Loucy (cell line): ENCODE data around the gene HHIP.

Experiments
- H2AFZ ChIP-seq: fragments of 200-600 bp; sonication (generic); 2 replicates; pipeline ENCODE4 v1.6.0; 2016; ENCODE audit warnings: antibody characterized with exemption, mild to moderate bottlenecking, low read length, moderate library complexity
- H3F3A ChIP-seq: fragments of 200-600 bp; 2 replicates; pipeline ENCODE4 v1.6.0; 2016; ENCODE audit warnings: antibody characterized with exemption, low read depth, mild to moderate bottlenecking
- H3K27me3 ChIP-seq: fragments of 200-600 bp; sonication (generic); 2 replicates; pipeline ENCODE4 v1.6.1; 2014; ENCODE audit warnings: low read length, mild to moderate bottlenecking; ENCODE audit not compliant: insufficient read depth, poor library complexity, severe bottlenecking
- H3K36me3 ChIP-seq: fragments of 200-600 bp; sonication (generic); 2 replicates; pipeline ENCODE4 v1.6.1; 2016; ENCODE audit warnings: low read length; ENCODE audit not compliant: insufficient read depth
- H3K4me1 ChIP-seq: fragments of 200-600 bp; sonication (generic); 2 replicates; pipeline ENCODE4 v1.5.1; 2014; ENCODE audit warnings: low read length, mild to moderate bottlenecking; ENCODE audit not compliant: insufficient read depth, poor library complexity, severe bottlenecking
- H3K4me2 ChIP-seq: fragments of 200-600 bp; sonication (generic); 2 replicates; pipeline ENCODE4 v1.6.0; 2014; ENCODE audit warnings: antibody characterized with exemption, low read length, low read depth, mild to moderate bottlenecking; ENCODE audit not compliant: poor library complexity, severe bottlenecking
- H3K4me3 ChIP-seq: fragments of 200-600 bp; sonication (generic); 2 replicates; pipeline ENCODE4 v1.5.1; 2014; ENCODE audit warnings: low read length, mild to moderate bottlenecking, mixed read lengths; ENCODE audit not compliant: poor library complexity, severe bottlenecking
- H3K79me2 ChIP-seq: fragments of 200-600 bp; sonication (generic); 2 replicates; pipeline ENCODE4 v1.6.1; 2014; ENCODE audit warnings: low read length; ENCODE audit not compliant: insufficient read depth
- H3K9ac ChIP-seq: fragments of 200-600 bp; sonication (generic); 2 replicates; pipeline ENCODE4 v1.6.0; 2014; ENCODE audit warnings: mild to moderate bottlenecking, low read depth, low read length, moderate library complexity; ENCODE audit not compliant: poor library complexity, severe bottlenecking
- H3K9me2 ChIP-seq: fragments of 200-600 bp; sonication (generic); replicated peaks from 2 replicates; pipeline ENCODE4 v1.6.1; 2016; ENCODE audit warnings: low read depth, low read length, mixed read lengths
- H3K9me3 ChIP-seq: fragments of 200-600 bp; sonication (generic); 2 replicates; pipeline ENCODE4 v1.6.1; 2014; ENCODE audit warnings: mild to moderate bottlenecking, antibody characterized with exemption, low read length, low read depth; ENCODE audit not compliant: insufficient read depth
- H4K20me1 ChIP-seq: fragments of 200-600 bp; sonication (generic); 2 replicates; pipeline ENCODE4 v1.6.0; 2014; ENCODE audit warnings: antibody characterized with exemption, low read length, mild to moderate bottlenecking; ENCODE audit not compliant: insufficient read depth, poor library complexity, severe bottlenecking
- CTCF ChIP-seq: fragments of 200-600 bp; sonication (generic); conservative IDR thresholded peaks from 2 replicates; pipeline ENCODE4 v1.5.1; 2014; ENCODE audit warnings: mild to moderate bottlenecking, antibody characterized with exemption, low read length
- EZH2phosphoT487 ChIP-seq: fragments of 200-600 bp; IDR thresholded peaks from 2 replicates; pipeline ENCODE4 v1.6.1; 2018; ENCODE audit warnings: antibody characterized with exemption, mild to moderate bottlenecking, moderate library complexity, borderline replicate concordance

HHIP gene

GRCh38 chr4:144705601-144706590, 59.9 kb downstream of the HHIP start:
- H3K79me2 ChIP-seq = no peaks in the 10 kb centered on the region
- no peak overlapping the region for H3K4me2 ChIP-seq
- H3K27me3 ChIP-seq = no peaks in the 10 kb centered on the region
- H3K9ac ChIP-seq = no peak overlapping the region
- no peak overlapping the region for H2AFZ ChIP-seq
- H3K9me3 ChIP-seq = no peaks in the 10 kb centered on the region
- H4K20me1 ChIP-seq = no peaks in the 10 kb centered on the region
- H3K4me1 ChIP-seq = peaks cover 13% of the 10 kb centered on the region
- H3K4me3 ChIP-seq = no peak overlapping the region
- H3K36me3 ChIP-seq = peaks cover 42% of the 10 kb centered on the region; the same call in 1 of the 2 replicates
- no peaks in the 10 kb centered on the region for H3K9me2 ChIP-seq
- TF ChIP-seq CTCF (no peak), EZH2phosphoT487 (no peak)
- H3F3A ChIP-seq = no peaks in the 10 kb centered on the region

DNA sequence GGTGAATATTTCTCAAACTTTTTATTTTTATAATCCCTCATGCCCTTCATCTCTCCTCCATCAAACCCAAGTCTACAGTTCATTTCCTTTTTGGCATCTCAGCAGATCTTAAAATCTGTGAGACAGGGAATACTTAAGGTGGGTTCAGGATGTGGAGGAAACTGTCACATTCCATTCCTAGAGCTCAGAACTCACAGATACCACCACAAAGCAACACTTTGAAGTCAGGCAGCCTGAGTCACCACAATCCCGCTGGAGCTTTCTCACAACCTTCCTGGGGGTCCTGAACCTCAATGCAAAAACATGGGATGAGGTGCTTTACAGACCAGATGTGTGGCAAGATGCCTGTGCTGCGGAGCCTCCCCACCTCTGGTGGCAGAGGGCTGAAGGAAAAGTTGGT, 63.2 kb downstream of the HHIP start:
- no peaks in the 10 kb centered on the region for H3F3A ChIP-seq
- no peak for TF ChIP-seq EZH2phosphoT487
- TF ChIP-seq CTCF = no peak
- H2AFZ ChIP-seq = no peak overlapping the region
- H3K4me3 ChIP-seq = no peak overlapping the region
- H3K4me2 ChIP-seq = no peak overlapping the region
- no peaks in the 10 kb centered on the region for H3K9me2 ChIP-seq
- H3K4me1 ChIP-seq = no peaks in the 10 kb centered on the region
- H4K20me1 ChIP-seq = no peaks in the 10 kb centered on the region
- no peak overlapping the region for H3K9ac ChIP-seq
- H3K27me3 ChIP-seq = no peaks in the 10 kb centered on the region
- no peaks in the 10 kb centered on the region for H3K79me2 ChIP-seq
- H3K9me3 ChIP-seq = no peaks in the 10 kb centered on the region
- H3K36me3 ChIP-seq = peaks cover 66% of the 10 kb centered on the region; the same call in 1 of the 2 replicates

DNA sequence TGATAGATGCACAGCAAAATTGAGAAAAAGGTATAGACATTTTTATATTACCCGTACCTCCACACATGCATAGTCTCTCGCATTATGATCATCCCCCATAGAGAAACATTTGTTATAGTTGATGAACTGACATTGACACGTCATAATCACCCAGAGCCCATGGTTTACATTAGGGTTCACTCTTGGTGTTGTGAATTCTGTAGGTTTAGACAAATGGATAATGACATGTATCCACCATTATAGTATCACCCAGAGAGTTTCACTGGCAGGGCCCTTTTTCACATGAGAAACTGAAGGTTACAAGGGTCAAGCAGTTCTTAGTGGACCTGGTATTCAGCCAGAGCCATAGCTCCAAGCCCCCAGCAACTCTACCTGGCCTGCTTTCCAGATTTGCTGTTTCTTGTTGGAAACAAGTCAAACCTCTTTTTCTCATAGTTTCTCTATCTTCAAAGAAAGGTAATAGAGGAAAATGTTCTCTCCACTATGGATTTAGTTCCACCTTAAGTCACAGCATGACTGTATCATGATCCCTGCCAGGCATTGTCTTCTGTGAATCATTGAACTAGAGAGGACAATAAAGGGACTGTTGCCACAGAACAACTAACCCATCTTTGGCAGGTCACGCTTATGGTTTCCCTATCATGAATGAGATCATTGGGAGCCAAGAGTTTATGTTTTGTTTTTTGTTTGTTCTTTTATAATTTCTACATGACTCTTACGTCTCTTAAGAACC, 64.0 kb downstream of the HHIP start:
- Histone ChIP-seq H3K79me2 (no peaks in the 10 kb centered on the region), H2AFZ (no peak overlapping the region), H3K4me1 (no peaks in the 10 kb centered on the region), H3K4me3 (no peak overlapping the region), H3K27me3 (no peaks in the 10 kb centered on the region), H3K4me2 (no peak overlapping the region), H3K36me3 (peaks cover 71% of the 10 kb centered on the region), H3K9ac (no peak overlapping the region), H4K20me1 (no peaks in the 10 kb centered on the region), H3K9me3 (no peaks in the 10 kb centered on the region), H3K9me2 (no peaks in the 10 kb centered on the region), H3F3A (no peaks in the 10 kb centered on the region)
- TF ChIP-seq CTCF = no peak
- TF ChIP-seq EZH2phosphoT487 = no peak
